Neural cell (in vitro differentiated cells): Measurements from ENCODE around the gene KIF1B. TPM values are rescaled to one million over a fixed set of nuclear protein-coding genes. Genes with fewer than 3 reads are reported as not detected.

ENCODE experiments used
- H2AFZ ChIP-seq: fragments of 200-600, 300-800 bp; sonication (generic), shearing (Covaris generic); 2 replicates; pipeline ENCODE4 v1.6.0; 2014; ENCODE audit warnings: low read depth, mild to moderate bottlenecking, antibody characterized with exemption, low read length, moderate library complexity
- H3F3A ChIP-seq: fragments of 200-600 bp; shearing (Covaris generic); 2 replicates; pipeline ENCODE4 v1.6.1; 2016; ENCODE audit warnings: mild to moderate bottlenecking, moderate library complexity, mixed read lengths, antibody characterized with exemption, low read length; ENCODE audit not compliant: insufficient read depth, poor library complexity, severe bottlenecking
- H3K27ac ChIP-seq: fragments of 200-600, 300-800 bp; sonication (generic), shearing (Covaris generic); 2 replicates; pipeline ENCODE4 v1.5.1; 2014; ENCODE audit warnings: mild to moderate bottlenecking, low read length, moderate library complexity
- H3K27me3 ChIP-seq: fragments of 300-800, 200-600 bp; sonication (generic), shearing (Covaris generic); 2 replicates; pipeline ENCODE4 v1.6.0; 2014; ENCODE audit warnings: mild to moderate bottlenecking, low read depth, low read length, moderate library complexity; ENCODE audit not compliant: insufficient read depth
- H3K36me3 ChIP-seq: fragments of 300-800, 200-600 bp; sonication (generic), shearing (Covaris generic); 2 replicates; pipeline ENCODE4 v1.5.1; 2014; ENCODE audit warnings: mild to moderate bottlenecking, antibody characterized with exemption, low read length, moderate library complexity; ENCODE audit not compliant: insufficient read depth
- H3K4me2 ChIP-seq: fragments of 300-800, 200-600 bp; sonication (generic), shearing (Covaris generic); 2 replicates; pipeline ENCODE4 v1.6.0; 2014; ENCODE audit warnings: mild to moderate bottlenecking, low read length
- H3K4me3 ChIP-seq: fragments of 300-800, 200-600 bp; sonication (generic), shearing (Covaris generic); 2 replicates; pipeline ENCODE4 v1.5.1; 2014; ENCODE audit warnings: mild to moderate bottlenecking, low read length, moderate library complexity
- H3K79me2 ChIP-seq: fragments of 200-600 bp; shearing (Covaris generic); replicated peaks from 2 replicates; pipeline ENCODE4 v1.6.0; 2014; ENCODE audit warnings: mild to moderate bottlenecking, low read length, moderate library complexity; ENCODE audit not compliant: insufficient read depth
- H3K9ac ChIP-seq: fragments of 300-800, 200-600 bp; sonication (generic), shearing (Covaris generic); 2 replicates; pipeline ENCODE4 v1.6.1; 2016; ENCODE audit warnings: mild to moderate bottlenecking, low read length, mixed read lengths
- H3K9me2 ChIP-seq: fragments of 200-600 bp; shearing (Covaris generic); 2 replicates; pipeline ENCODE4 v1.6.1; 2016; ENCODE audit warnings: mild to moderate bottlenecking, low read length, mixed read lengths; ENCODE audit not compliant: insufficient read depth
- H3K9me3 ChIP-seq: fragments of 200-600, 300-800 bp; sonication (generic), shearing (Covaris generic); 2 replicates; pipeline ENCODE4 v1.6.1; 2016; ENCODE audit warnings: mild to moderate bottlenecking, mixed run types, low read length, moderate library complexity, mixed read lengths
- H4K20me1 ChIP-seq: fragments of 200-600 bp; shearing (Covaris generic); 2 replicates; pipeline ENCODE4 v1.6.1; 2016; ENCODE audit warnings: mild to moderate bottlenecking, mixed run types; ENCODE audit not compliant: insufficient read depth
- EP300 ChIP-seq: fragments of 450-650 bp; conservative IDR thresholded peaks from 2 replicates; pipeline ENCODE4 v1.6.1; 2014; ENCODE audit warnings: antibody characterized with exemption, mild to moderate bottlenecking, moderate library complexity; ENCODE audit not compliant: poor library complexity, severe bottlenecking
- EZH2 ChIP-seq: fragments of 200-600, 300-800 bp; shearing (Covaris generic), sonication (generic); IDR thresholded peaks from 2 replicates; pipeline ENCODE4 v1.6.1; 2014; ENCODE audit warnings: antibody characterized with exemption, low read length, borderline replicate concordance, mild to moderate bottlenecking; ENCODE audit not compliant: insufficient read depth, poor library complexity, severe bottlenecking
- MXI1 ChIP-seq: fragments of 450-650 bp; conservative IDR thresholded peaks from 2 replicates; pipeline ENCODE4 v1.6.1; 2014; ENCODE audit warnings: antibody characterized with exemption, mild to moderate bottlenecking; ENCODE audit not compliant: poor library complexity, severe bottlenecking
- POLR2AphosphoS5 ChIP-seq: IDR thresholded peaks from 2 replicates; pipeline ENCODE4 v1.6.1; 2012
- RAD21 ChIP-seq: fragments of 450-650 bp; conservative IDR thresholded peaks from 2 replicates; pipeline ENCODE4 v1.6.1; 2014; ENCODE audit warnings: antibody characterized with exemption, mild to moderate bottlenecking, moderate library complexity
- REST ChIP-seq: IDR thresholded peaks from 2 replicates; pipeline ENCODE4 v1.6.1; 2012; ENCODE audit warnings: borderline replicate concordance
- SMC3 ChIP-seq: fragments of 450-650 bp; conservative IDR thresholded peaks from 2 replicates; pipeline ENCODE4 v1.6.1; 2014; ENCODE audit warnings: antibody characterized with exemption, mild to moderate bottlenecking, moderate library complexity; ENCODE audit not compliant: poor library complexity
- TAF1 ChIP-seq: IDR thresholded peaks from 2 replicates; pipeline ENCODE4 v1.6.1; 2012; ENCODE audit warnings: low read depth
- polyA plus RNA-seq: library from polyadenylated mRNA; depleted of rRNA; stranded (reverse); fragments of >200 nt; gene quantifications from 2 replicates; pipeline ENCODE4 v1.2.3, GENCODE V29; 2014
- TF ChIP-seq, protein P1 (sequence below): fragments of 450-650 bp; IDR thresholded peaks from 2 replicates; pipeline ENCODE4 v1.5.1; 2014; ENCODE audit warnings: antibody characterized with exemption, mild to moderate bottlenecking, moderate library complexity; ENCODE audit not compliant: poor library complexity, severe bottlenecking

Gene KIF1B
- polyA plus RNA-seq, 1 donor from 2014 or later: 76.4 TPM

- H3K27me3 ChIP-seq: no peaks in the 10 kb centered on the region
- H2AFZ ChIP-seq: no peak overlapping the region
- H3K9me2 ChIP-seq: no peaks in the 10 kb centered on the region
- H3K4me2 ChIP-seq: no peak overlapping the region
- H4K20me1 ChIP-seq: no peaks in the 10 kb centered on the region
- no peak overlapping the region for H3K9ac ChIP-seq
- H3K27ac ChIP-seq: no peak overlapping the region
- H3F3A ChIP-seq: no peaks in the 10 kb centered on the region
- no peaks in the 10 kb centered on the region for H3K79me2 ChIP-seq
- H3K4me3 ChIP-seq: no peak overlapping the region
- TF ChIP-seq POLR2AphosphoS5 (no peak), TAF1 (no peak), EP300 (no peak), RAD21 (no peak), SMC3 (no peak), MXI1 (no peak)
- peaks cover 7% of the 10 kb centered on the region for H3K9me3 ChIP-seq
- peaks cover 19% of the 10 kb centered on the region for H3K36me3 ChIP-seq
These were observed 38.2 kb upstream of the KIF1B start for GRCh38 chr1:10171995-10172669.

GRCh38 chr1:10173582-10173981 is 36.8 kb upstream of the KIF1B start:
- Histone ChIP-seq H3K9me3 (peaks cover 7% of the 10 kb centered on the region), H3K27ac (no peak overlapping the region), H2AFZ (no peak overlapping the region), H4K20me1 (no peaks in the 10 kb centered on the region), H3K4me3 (no peak overlapping the region), H3K9me2 (no peaks in the 10 kb centered on the region), H3K4me2 (no peak overlapping the region), H3K36me3 (peaks cover 19% of the 10 kb centered on the region), H3K27me3 (no peaks in the 10 kb centered on the region), H3F3A (no peaks in the 10 kb centered on the region), H3K79me2 (no peaks in the 10 kb centered on the region), H3K9ac (no peak overlapping the region)
- TF ChIP-seq EP300 (no peak), MXI1 (no peak), TAF1 (no peak), SMC3 (no peak), POLR2AphosphoS5 (no peak), REST (no peak), RAD21 (no peak), EZH2 (no peak)
- TF ChIP-seq, protein P1, sequence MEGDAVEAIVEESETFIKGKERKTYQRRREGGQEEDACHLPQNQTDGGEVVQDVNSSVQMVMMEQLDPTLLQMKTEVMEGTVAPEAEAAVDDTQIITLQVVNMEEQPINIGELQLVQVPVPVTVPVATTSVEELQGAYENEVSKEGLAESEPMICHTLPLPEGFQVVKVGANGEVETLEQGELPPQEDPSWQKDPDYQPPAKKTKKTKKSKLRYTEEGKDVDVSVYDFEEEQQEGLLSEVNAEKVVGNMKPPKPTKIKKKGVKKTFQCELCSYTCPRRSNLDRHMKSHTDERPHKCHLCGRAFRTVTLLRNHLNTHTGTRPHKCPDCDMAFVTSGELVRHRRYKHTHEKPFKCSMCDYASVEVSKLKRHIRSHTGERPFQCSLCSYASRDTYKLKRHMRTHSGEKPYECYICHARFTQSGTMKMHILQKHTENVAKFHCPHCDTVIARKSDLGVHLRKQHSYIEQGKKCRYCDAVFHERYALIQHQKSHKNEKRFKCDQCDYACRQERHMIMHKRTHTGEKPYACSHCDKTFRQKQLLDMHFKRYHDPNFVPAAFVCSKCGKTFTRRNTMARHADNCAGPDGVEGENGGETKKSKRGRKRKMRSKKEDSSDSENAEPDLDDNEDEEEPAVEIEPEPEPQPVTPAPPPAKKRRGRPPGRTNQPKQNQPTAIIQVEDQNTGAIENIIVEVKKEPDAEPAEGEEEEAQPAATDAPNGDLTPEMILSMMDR: no peak
